GM12878 (cell line): Measurements from ENCODE around the gene USP36. TPM values are rescaled to one million over a fixed set of nuclear protein-coding genes. Genes with fewer than 3 reads are reported as not detected.
A peak's percentile ranks its signal among the peaks of the same experiment; 100 is the strongest.

Source experiments
- ASH2L ChIP-seq: fragments of 300-600, 200-600 bp; sonication (generic); IDR thresholded peaks from 2 replicates; pipeline ENCODE4 v1.6.1; 2017; ENCODE audit warnings: low read depth, mild to moderate bottlenecking, borderline replicate concordance
- CBX5 ChIP-seq: sonication (generic); IDR thresholded peaks from 2 replicates; pipeline ENCODE4 v1.6.1; 2016; ENCODE audit warnings: low read depth, moderate library complexity, mild to moderate bottlenecking, inconsistent platforms
- CHD4 ChIP-seq: fragments of 200-600 bp; sonication (generic); IDR thresholded peaks from 2 replicates; pipeline ENCODE4 v1.6.1; 2016; ENCODE audit warnings: mild to moderate bottlenecking
- FOXM1 ChIP-seq: IDR thresholded peaks from 2 replicates; pipeline ENCODE4 v1.6.1; 2012; ENCODE audit warnings: low read depth, mild to moderate bottlenecking, inconsistent platforms, low read length, moderate library complexity
- GABPA ChIP-seq: IDR thresholded peaks from 2 replicates; pipeline ENCODE4 v1.6.1; 2014; ENCODE audit warnings: antibody characterized with exemption, low read depth, mild to moderate bottlenecking, inconsistent platforms
- IKZF2 ChIP-seq, 2 experiments: fragments of 450-650 bp; IDR thresholded peaks; 2 replicates each; pipeline ENCODE4 v1.6.1; 2017; ENCODE audit warnings: mild to moderate bottlenecking in 2 of 2, moderate library complexity in 2 of 2
- KAT2A ChIP-seq: conservative IDR thresholded peaks from 2 replicates; pipeline ENCODE4 v1.6.1; 2011; ENCODE audit warnings: low read depth, low read length; ENCODE audit not compliant: control insufficient read depth
- MEF2B ChIP-seq: fragments of 450-650 bp; IDR thresholded peaks from 2 replicates; pipeline ENCODE4 v1.6.1; 2018; ENCODE audit warnings: mild to moderate bottlenecking, moderate library complexity; ENCODE audit not compliant: partially characterized antibody, poor library complexity, severe bottlenecking
- MYB ChIP-seq: fragments of 150-350 bp; IDR thresholded peaks from 2 replicates; pipeline ENCODE4 v1.6.1; 2014; ENCODE audit warnings: mild to moderate bottlenecking, low read depth, low read length, borderline replicate concordance
- RBBP5 ChIP-seq: fragments of 200-600 bp; sonication (generic); conservative IDR thresholded peaks from 2 replicates; pipeline ENCODE4 v1.6.1; 2016
- RELA ChIP-seq: fragments of 450-650 bp; IDR thresholded peaks from 2 replicates; pipeline ENCODE4 v1.8.0; 2014; ENCODE audit warnings: borderline replicate concordance; ENCODE audit not compliant: partially characterized antibody
- REST ChIP-seq: IDR thresholded peaks from 2 replicates; pipeline ENCODE4 v1.6.1; 2012; ENCODE audit warnings: mild to moderate bottlenecking, low read depth, low read length
- SMAD1 ChIP-seq: fragments of 450-650 bp; IDR thresholded peaks from 2 replicates; pipeline ENCODE4 v1.6.1; 2018; ENCODE audit warnings: mild to moderate bottlenecking, low read depth; ENCODE audit not compliant: partially characterized antibody
- SUZ12 ChIP-seq: fragments of 200-600 bp; sonication (generic); IDR thresholded peaks from one replicate; pipeline ENCODE4 v1.6.1; 2018; ENCODE audit warnings: antibody characterized with exemption, mild to moderate bottlenecking; ENCODE audit not compliant: unreplicated experiment
- TBL1XR1 ChIP-seq: IDR thresholded peaks from 2 replicates; pipeline ENCODE4 v1.6.1; 2012; ENCODE audit warnings: low read depth, low read length, improper control_type of control experiment
- ZNF384 ChIP-seq: IDR thresholded peaks from 2 replicates; pipeline ENCODE4 v1.6.1; 2012; ENCODE audit warnings: low read depth, mild to moderate bottlenecking, low read length, improper control_type of control experiment, borderline replicate concordance
- ZSCAN29 ChIP-seq: fragments of 450-650 bp; IDR thresholded peaks from 2 replicates; pipeline ENCODE4 v1.6.1; 2017; ENCODE audit warnings: mild to moderate bottlenecking, moderate library complexity
- polyA plus RNA-seq, 11 experiments: library from polyadenylated mRNA; depleted of rRNA in 4 of 11; unstranded in 6 of 11; stranded (reverse) in 5 of 11; fragments of >200 nt; fragmentation: Nextera tagmentation in 4 of 11; fragmentation: Illumina TruSeq in 1 of 11; extraction: Ambion mirVana in 4 of 11; extraction: Trizol in 1 of 11; gene quantifications; 1 replicate in 1 of 11; 2 replicates in 10 of 11; pipeline versions ENCODE4 v1.2.1 to v1.2.3, GENCODE V29; 2011 to 2016; ENCODE audit warnings: inconsistent platforms in 2 of 11, missing spikeins in 2 of 11, low read depth in 1 of 11
- total RNA-seq, 4 experiments: library from RNA; depleted of rRNA in 3 of 4; stranded (reverse); fragments of >200 nt in 3 of 4; fragmentation: Illumina TruSeq in 1 of 4; extraction: Trizol in 1 of 4; gene quantifications; 2 replicates each; pipeline versions ENCODE4 v1.2.1 to v1.2.3, GENCODE V29; 2013 to 2021
- TF ChIP-seq, protein P1 (sequence below): fragments of 450-650 bp; IDR thresholded peaks from 2 replicates; pipeline ENCODE4 v1.6.1; 2014; ENCODE audit warnings: mild to moderate bottlenecking
- TF ChIP-seq, protein P2 (sequence below): IDR thresholded peaks from 2 replicates; pipeline ENCODE4 v1.6.1; 2011; ENCODE audit warnings: mild to moderate bottlenecking, low read depth, low read length, moderate library complexity; ENCODE audit not compliant: insufficient replicate concordance
- TF ChIP-seq, protein P3 (sequence below): IDR thresholded peaks from 2 replicates; pipeline ENCODE4 v1.6.1; 2012; ENCODE audit warnings: low read length, inconsistent platforms
- TF ChIP-seq, protein P4 (sequence below): fragments of 450-650 bp; conservative IDR thresholded peaks from 2 replicates; pipeline ENCODE4 v1.6.1; 2017; ENCODE audit warnings: mild to moderate bottlenecking, moderate library complexity

The USP36 gene
- total and polyA plus RNA-seq, 10 of the 15 experiments (the other 5 are each of a cell fraction or from before 2014, with no cell fraction given), result 7.2 to 65.7 (median 33.6) TPM

GRCh38 chr17:78774956-78775571, 65.5 kb downstream of the USP36 start (continued):
- TF ChIP-seq ZNF384, result no peak
- peak; percentile 68 for TF ChIP-seq SMAD1
- no peak for TF ChIP-seq ZSCAN29
- no peak for TF ChIP-seq CBX5
- TF ChIP-seq KAT2A, result no peak
- TF ChIP-seq, protein P1, sequence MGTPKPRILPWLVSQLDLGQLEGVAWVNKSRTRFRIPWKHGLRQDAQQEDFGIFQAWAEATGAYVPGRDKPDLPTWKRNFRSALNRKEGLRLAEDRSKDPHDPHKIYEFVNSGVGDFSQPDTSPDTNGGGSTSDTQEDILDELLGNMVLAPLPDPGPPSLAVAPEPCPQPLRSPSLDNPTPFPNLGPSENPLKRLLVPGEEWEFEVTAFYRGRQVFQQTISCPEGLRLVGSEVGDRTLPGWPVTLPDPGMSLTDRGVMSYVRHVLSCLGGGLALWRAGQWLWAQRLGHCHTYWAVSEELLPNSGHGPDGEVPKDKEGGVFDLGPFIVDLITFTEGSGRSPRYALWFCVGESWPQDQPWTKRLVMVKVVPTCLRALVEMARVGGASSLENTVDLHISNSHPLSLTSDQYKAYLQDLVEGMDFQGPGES, result no peak
- TF ChIP-seq, protein P2, sequence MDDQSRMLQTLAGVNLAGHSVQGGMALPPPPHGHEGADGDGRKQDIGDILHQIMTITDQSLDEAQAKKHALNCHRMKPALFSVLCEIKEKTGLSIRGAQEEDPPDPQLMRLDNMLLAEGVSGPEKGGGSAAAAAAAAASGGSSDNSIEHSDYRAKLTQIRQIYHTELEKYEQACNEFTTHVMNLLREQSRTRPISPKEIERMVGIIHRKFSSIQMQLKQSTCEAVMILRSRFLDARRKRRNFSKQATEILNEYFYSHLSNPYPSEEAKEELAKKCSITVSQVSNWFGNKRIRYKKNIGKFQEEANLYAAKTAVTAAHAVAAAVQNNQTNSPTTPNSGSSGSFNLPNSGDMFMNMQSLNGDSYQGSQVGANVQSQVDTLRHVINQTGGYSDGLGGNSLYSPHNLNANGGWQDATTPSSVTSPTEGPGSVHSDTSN, result no peak
- no peak for TF ChIP-seq GABPA
- TF ChIP-seq, protein P3, sequence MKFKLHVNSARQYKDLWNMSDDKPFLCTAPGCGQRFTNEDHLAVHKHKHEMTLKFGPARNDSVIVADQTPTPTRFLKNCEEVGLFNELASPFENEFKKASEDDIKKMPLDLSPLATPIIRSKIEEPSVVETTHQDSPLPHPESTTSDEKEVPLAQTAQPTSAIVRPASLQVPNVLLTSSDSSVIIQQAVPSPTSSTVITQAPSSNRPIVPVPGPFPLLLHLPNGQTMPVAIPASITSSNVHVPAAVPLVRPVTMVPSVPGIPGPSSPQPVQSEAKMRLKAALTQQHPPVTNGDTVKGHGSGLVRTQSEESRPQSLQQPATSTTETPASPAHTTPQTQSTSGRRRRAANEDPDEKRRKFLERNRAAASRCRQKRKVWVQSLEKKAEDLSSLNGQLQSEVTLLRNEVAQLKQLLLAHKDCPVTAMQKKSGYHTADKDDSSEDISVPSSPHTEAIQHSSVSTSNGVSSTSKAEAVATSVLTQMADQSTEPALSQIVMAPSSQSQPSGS, result no peak; the same call in 1 of the 2 replicates
- no peak for TF ChIP-seq FOXM1
- peak; percentile 87 to 93 for TF ChIP-seq IKZF2 (IDR thresholded peaks at IDR 0.05)
- TF ChIP-seq ASH2L, result no peak; the same call in 1 of the 2 replicates
- TF ChIP-seq RELA, result no peak
- TF ChIP-seq CHD4, result no peak
- no peak for TF ChIP-seq REST
- peak; percentile 72 for TF ChIP-seq MEF2B
- no peak for TF ChIP-seq MYB
- TF ChIP-seq, protein P4, sequence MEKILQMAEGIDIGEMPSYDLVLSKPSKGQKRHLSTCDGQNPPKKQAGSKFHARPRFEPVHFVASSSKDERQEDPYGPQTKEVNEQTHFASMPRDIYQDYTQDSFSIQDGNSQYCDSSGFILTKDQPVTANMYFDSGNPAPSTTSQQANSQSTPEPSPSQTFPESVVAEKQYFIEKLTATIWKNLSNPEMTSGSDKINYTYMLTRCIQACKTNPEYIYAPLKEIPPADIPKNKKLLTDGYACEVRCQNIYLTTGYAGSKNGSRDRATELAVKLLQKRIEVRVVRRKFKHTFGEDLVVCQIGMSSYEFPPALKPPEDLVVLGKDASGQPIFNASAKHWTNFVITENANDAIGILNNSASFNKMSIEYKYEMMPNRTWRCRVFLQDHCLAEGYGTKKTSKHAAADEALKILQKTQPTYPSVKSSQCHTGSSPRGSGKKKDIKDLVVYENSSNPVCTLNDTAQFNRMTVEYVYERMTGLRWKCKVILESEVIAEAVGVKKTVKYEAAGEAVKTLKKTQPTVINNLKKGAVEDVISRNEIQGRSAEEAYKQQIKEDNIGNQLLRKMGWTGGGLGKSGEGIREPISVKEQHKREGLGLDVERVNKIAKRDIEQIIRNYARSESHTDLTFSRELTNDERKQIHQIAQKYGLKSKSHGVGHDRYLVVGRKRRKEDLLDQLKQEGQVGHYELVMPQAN, result peak; percentile 67
- no peak for TF ChIP-seq SUZ12
- no peak for TF ChIP-seq RBBP5
- peak; percentile 53; the same call in 1 of the 2 replicates for TF ChIP-seq TBL1XR1
